SU-DHL-6 (cell line): ENCODE measurements around the gene PPIF.
A peak's percentile ranks its signal among the peaks of the same experiment; 100 is the strongest.

Source experiments
- EZH2phosphoT487 ChIP-seq: fragments of 200-600 bp; sonication (generic), shearing (Covaris generic); conservative IDR thresholded peaks from 2 replicates; pipeline ENCODE4 v1.6.1; 2018; ENCODE audit warnings: mild to moderate bottlenecking, antibody characterized with exemption, low read length, moderate library complexity, mixed read lengths
- TF ChIP-seq, protein P1 (sequence below): fragments of 200-600 bp; sonication (generic); IDR thresholded peaks from one replicate; pipeline ENCODE4 v1.5.1; 2017; ENCODE audit warnings: antibody characterized with exemption, mild to moderate bottlenecking, low read length, moderate library complexity; ENCODE audit not compliant: insufficient read depth, poor library complexity, severe bottlenecking

DNA sequence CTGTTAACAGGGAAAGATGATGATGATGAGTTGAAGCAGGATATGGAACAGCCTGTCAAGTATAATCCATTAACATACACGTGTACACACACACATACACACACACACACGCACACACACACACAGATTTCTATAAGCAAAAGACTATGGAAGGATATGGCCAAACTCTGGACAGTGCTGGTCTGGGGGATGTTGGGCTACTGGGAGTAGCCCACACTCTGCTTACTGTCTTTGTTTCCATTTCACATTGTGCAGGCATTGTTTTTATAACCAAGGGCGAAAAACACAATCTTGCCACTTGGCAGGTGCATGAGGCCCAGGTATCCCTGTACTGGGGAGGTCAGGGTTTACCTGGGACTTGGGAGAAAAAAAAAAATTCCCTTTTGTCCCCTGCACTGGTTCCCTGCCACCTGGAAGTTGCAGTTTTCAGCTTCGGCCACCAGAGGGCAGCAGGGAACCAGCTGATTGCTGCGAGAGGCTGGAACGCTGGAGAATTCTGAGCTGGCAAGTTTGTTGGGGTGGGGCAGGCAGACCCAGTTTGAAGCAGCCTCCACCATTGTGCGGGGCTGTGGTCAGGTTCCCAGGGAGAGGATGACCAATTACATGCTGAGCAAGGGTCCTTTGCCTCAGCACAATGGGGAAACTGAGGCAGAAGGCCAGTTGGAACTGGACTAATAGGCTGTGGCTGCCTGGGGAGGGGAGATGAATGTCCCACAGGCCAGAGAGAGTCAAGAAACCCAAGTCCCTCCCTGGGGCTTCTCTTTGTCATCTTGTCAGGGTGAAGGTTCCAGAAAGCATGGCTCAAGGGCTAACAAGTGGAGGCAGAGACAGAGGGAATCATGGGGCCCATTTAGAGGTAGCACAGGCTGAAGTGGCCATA is 27.3 kb downstream of the PPIF start:
- TF ChIP-seq, protein P1, sequence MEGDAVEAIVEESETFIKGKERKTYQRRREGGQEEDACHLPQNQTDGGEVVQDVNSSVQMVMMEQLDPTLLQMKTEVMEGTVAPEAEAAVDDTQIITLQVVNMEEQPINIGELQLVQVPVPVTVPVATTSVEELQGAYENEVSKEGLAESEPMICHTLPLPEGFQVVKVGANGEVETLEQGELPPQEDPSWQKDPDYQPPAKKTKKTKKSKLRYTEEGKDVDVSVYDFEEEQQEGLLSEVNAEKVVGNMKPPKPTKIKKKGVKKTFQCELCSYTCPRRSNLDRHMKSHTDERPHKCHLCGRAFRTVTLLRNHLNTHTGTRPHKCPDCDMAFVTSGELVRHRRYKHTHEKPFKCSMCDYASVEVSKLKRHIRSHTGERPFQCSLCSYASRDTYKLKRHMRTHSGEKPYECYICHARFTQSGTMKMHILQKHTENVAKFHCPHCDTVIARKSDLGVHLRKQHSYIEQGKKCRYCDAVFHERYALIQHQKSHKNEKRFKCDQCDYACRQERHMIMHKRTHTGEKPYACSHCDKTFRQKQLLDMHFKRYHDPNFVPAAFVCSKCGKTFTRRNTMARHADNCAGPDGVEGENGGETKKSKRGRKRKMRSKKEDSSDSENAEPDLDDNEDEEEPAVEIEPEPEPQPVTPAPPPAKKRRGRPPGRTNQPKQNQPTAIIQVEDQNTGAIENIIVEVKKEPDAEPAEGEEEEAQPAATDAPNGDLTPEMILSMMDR: peak; percentile 91
- TF ChIP-seq EZH2phosphoT487: no peak
